Endometrial microvascular endothelial cells (primary cell): ENCODE data around the gene CALHM6. TPM values are rescaled to one million over a fixed set of nuclear protein-coding genes. Genes with fewer than 3 reads are reported as not detected.
"Not testable (repeated sequence)": the region's sequence is repeated elsewhere in the genome, so short reads cannot be mapped to it uniquely, and the experiment has no call there.

ENCODE experiments used
- in situ Hi-C: cut with HindIII; loops from 2 replicates; pipeline ENCODE4 v1.10.0; 2017; ENCODE audit warnings: low sequenced_read_pairs, low pct_unique_long_range_greater_than_20kb; ENCODE audit errors: inconsistent ontology term
- total RNA-seq: library from RNA; depleted of rRNA; stranded (reverse); fragments of >200 nt; gene quantifications from one replicate; pipeline ENCODE4 v1.2.3, GENCODE V29; 2015; ENCODE audit errors: inconsistent ontology term

The CALHM6 gene
- total RNA-seq, 1 donor from 2014 or later = not detected

- in situ Hi-C loops = no loop called here
These were observed 5.9 kb downstream of the CALHM6 start for GRCh38 chr6:116467096-116467495.

- in situ Hi-C loops = no loop called here
These were observed 6.3 kb downstream of the CALHM6 start for GRCh38 chr6:116467514-116467913.

- in situ Hi-C loops = no loop called here
These were observed 7.1 kb downstream of the CALHM6 start for GRCh38 chr6:116468293-116468692.

- in situ Hi-C loops = no loop called here
These were observed 10.4 kb downstream of the CALHM6 start for GRCh38 chr6:116471531-116471930.

- in situ Hi-C loops = no loop called here
These were observed 11.5 kb downstream of the CALHM6 start for GRCh38 chr6:116472706-116473105.

GRCh38 chr6:116475141-116475540, 14.0 kb downstream of the CALHM6 start:
- in situ Hi-C loops = no loop called here

GRCh38 chr6:116476002-116476678, 15.0 kb downstream of the CALHM6 start:
- in situ Hi-C loops = no loop called here

- in situ Hi-C loops = no loop called here
These were observed 21.6 kb downstream of the CALHM6 start for GRCh38 chr6:116482780-116483179.

GRCh38 chr6:116483616-116484015, 22.4 kb downstream of the CALHM6 start:
- in situ Hi-C loops = no loop called here

GRCh38 chr6:116485559-116486184, 24.5 kb downstream of the CALHM6 start:
- in situ Hi-C loops = no loop called here

GRCh38 chr6:116491610-116492330, 30.6 kb downstream of the CALHM6 start:
- in situ Hi-C loops = no loop called here

GRCh38 chr6:116492331-116493067, 31.3 kb downstream of the CALHM6 start:
- in situ Hi-C loops = no loop called here

- in situ Hi-C loops = not testable (repeated sequence)
These were observed 34.0 kb downstream of the CALHM6 start for GRCh38 chr6:116495161-116495560.

- in situ Hi-C loops = no loop called here
These were observed 36.0 kb downstream of the CALHM6 start for GRCh38 chr6:116497113-116497676.

GRCh38 chr6:116500969-116501433, 39.8 kb downstream of the CALHM6 start:
- in situ Hi-C loops = no loop called here

GRCh38 chr6:116507324-116507723, 46.1 kb downstream of the CALHM6 start:
- in situ Hi-C loops = no loop called here

- in situ Hi-C loops = no loop called here
These were observed 47.4 kb downstream of the CALHM6 start for GRCh38 chr6:116508527-116508926.

- in situ Hi-C loops = no loop called here
These were observed 50.4 kb downstream of the CALHM6 start, which contains the start of gene CALHM5 for GRCh38 chr6:116511424-116512110. Gene CALHM5, plus strand, starts transcription at chr6:116511639. Its CDS starts 58 bp downstream, at chr6:116511697.
